ENCODE data around the gene TNS3.

TNS3 gene

GRCh38 chr7:47378728-47379395, 203.0 kb downstream of the TNS3 start:
- DNase-seq: no peak

DNA sequence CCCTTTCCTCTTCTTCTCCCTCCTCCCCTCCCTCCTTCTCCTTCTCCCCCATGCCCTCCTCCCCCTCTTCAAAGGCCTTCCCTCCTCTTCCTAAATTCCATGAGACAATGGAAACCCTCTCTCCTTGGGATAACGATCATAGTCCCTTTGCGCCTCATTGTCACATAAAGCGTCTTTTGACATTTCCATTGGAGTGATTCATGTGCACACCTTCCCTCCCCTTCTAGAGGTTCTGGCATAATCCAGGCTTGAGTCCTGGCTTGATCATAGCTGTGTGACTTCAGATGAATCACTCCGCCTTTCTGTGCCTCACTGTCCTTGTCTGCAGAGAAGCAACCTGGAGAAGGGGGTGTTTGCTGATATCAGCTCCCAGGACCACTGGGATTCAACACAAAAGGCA, 204.2 kb downstream of the TNS3 start:
- no peak for DNase-seq

GRCh38 chr7:47376991-47377616, 204.8 kb downstream of the TNS3 start:
- DNase-seq: no peak

- DNase-seq: no peak
Measured at GRCh38 chr7:47375121-47375938, 206.6 kb downstream of the TNS3 start.

- DNase-seq: no peak
Measured at GRCh38 chr7:47374538-47374937, 207.4 kb downstream of the TNS3 start.

DNA sequence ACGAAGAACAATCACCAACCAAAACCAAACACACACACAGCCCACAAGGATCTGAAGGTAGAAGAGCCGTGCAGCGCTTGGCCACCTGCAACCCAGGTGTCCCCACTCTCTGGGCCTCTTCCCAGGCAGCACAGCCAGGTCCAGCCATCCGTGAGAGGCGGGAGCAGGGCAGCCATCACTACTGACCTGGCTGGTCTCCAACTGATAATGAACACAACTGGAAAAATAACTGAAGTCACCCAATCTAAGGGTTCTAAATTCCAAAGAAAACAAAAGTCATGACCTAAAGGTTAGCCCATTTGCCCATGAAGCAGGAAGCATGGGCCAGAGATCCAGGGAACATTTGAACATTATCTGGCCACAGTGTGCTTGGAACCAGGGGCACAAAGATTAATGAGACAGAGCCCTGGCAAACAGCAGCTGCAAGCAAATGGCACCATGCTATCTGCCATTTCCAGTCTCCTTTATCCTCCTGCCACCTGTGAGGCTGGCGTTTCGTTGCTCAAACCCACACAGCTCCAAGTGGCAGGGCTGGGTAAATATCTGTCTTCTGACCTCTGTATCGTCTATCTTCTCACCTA, 207.9 kb downstream of the TNS3 start:
- no peak for DNase-seq

DNA sequence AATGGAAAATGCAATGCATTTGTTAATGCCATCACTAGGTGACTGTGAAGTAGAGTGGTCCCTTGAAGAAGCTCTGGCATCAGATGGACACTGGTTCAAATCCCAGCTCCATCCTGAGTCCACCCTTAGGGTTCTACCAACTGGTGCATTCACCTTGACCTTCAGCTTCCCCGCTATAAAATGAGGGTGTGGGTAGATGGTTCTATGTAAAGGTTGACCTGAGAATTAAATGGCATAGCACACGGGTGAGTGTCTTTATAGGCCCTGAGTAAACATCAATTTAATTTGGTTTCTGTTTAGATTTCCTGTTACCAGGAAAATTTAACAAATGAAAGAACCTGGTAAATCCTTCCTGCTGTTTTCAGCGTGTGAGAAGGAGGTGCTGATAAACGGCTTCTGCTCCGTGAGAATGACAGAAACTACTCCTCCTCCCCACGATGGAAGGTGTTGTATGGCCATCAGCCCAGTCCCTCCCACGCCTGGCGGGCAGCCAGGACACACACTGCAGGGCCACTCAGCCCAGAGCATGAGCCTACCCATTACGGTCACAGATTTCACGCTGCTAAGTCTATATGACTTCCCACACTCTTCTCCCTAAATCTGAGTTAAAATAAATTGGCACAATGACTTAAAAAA, 210.1 kb downstream of the TNS3 start:
- DNase-seq: no peak

DNA sequence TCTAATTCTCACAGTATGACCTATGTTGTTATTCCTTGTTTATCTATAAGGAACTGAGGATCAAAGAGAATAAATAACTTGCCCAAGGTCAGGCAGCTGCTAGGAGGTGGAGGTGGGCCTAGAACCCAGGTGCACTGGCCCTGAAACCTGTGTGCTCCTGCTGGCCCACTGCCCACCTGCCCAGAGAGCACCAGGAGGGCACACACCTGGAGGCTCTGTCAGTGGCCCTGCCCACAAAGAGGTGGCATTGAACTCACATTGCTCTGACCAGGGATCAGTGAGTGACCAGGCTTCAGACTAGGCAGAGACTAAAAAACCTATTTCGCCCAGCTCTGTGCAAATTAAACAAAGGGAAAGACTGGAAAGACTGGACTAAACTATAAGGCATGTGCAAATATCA, 210.6 kb downstream of the TNS3 start:
- DNase-seq: no peak

- DNase-seq: no peak
Measured at GRCh38 chr7:47370461-47371042, 211.4 kb downstream of the TNS3 start.

DNA sequence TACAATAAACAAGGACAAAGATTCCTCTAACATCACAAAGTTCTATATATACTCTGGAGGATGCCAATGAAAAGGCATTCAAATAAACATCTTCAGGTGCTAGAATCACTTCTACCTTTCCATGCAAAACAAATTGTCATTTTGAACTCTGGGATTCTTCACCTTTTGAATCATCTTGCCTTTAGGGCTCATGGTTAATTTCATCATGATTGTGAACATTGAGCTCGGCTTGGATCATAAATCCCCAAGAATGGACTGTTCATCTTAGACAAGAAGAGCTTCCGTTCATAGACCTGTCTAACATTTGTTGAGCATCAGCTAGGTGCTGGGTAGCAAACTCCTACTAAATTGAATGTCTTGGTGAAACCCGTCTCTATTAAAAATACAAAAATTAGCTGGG, 212.2 kb downstream of the TNS3 start:
- no peak for DNase-seq

DNA sequence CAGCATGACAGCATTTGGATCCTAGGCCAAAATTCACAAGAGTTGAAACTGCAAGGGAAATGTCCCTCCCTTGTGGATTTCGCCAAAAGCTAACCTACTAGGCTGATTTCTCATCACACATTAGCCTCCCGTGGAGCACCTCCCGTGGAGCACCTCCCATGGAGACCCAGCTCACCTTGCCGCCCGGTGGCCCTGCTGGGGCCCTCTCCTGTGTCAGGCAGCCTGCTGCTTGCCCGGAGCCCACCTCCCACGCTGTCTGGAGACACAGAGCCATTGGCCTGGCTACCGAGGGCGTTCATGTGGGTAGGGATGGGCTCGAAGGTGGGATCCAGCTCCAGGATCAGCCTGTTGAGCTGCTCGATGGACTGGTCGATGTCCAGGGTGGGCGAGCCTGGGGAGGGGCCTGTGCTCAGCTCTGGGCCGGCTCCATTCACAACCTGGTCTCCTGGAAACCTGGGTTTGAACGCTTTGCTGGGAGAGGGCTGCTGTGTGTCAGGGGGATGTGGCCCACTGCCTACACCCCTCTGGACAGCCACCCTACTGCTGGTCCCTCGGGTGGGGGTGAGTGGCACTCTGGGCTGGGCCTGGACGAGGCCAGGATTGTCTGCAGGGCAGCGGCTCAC, 213.6 kb downstream of the TNS3 start:
- no peak for DNase-seq

DNA sequence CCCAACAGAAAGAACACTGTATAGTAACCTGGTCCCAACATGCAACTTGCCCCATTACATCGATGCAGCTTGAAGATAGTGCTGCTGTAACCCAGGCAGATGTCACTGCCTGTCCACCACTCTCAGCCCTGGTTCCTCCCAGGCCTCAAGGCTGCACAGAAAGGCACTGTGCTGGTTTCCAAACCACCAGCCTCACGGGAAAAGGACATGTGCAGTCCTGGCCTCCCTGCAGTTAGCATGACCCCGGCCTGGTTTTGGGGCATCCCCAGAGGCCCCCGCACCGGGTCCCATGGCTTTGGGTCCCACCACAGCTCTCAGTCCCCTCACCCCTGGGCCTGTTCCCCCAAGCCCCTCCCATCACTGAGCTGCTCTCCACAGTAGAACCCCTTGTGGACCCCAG, 214.5 kb downstream of the TNS3 start:
- DNase-seq: no peak

DNA sequence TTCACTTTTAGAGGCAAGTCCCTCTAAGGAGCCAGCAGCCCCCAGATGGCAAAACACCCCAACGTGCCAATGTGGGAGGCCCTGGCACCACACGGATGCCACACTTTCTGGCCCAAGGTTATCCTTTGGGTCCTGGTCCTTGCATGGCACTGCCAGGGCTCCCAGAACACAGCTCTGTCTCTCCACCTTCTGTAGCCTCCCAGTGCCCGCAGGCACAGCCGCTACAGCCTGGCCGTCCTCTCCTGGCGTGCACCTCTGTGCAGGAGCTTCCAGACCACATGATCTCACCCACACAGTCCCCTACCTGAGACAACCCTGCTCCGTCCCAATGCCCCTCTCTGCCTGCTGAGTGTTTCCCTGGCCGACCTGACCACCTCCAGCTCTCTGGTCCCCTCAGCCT, 215.0 kb downstream of the TNS3 start:
- no peak for DNase-seq

GRCh38 chr7:47366211-47366610, 215.7 kb downstream of the TNS3 start:
- DNase-seq: no peak

- no peak for DNase-seq
Measured at GRCh38 chr7:47362984-47363383, 218.9 kb downstream of the TNS3 start.

DNA sequence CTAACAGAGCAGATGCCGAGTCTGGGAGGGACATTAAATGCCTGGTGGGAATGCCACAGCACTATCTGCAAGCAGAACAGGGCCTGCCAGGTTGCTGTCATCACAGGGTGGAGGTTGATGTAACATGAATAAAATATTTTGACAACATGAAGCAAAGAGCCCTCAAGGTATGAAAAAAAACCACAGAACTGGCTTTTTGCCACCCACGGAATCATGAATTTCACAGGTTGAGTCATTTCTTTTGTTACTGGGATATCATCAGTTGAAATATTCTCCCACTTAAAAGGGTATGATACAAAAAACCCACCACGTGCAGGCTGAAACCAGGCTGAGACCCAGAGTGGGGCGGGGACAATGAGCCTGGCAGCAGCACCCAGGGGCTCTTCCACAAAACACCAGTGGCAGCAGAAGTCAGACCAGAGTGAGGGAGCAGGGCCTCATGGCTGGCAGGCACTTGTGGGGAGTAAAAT, 220.1 kb downstream of the TNS3 start:
- no peak for DNase-seq

DNA sequence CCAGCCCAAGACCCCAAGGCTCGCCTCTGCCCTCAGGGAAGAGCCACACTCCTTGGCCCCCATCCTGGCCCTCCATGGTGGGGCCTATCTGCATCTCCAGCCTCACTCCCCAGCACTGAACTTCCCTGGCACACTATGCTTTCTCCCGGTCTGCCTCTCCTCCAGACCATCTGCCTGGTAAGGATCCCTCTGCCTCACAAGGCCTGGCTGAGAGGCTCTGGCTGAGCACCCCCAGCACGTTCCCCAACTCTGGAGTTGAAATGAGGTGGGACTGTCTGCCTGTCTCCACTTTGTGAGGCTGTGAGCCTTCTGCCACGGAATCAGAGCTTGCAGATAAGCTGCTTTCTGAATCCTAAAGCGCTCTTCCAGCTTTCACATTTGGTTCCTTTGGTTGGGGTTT, 220.7 kb downstream of the TNS3 start:
- DNase-seq: no peak

DNA sequence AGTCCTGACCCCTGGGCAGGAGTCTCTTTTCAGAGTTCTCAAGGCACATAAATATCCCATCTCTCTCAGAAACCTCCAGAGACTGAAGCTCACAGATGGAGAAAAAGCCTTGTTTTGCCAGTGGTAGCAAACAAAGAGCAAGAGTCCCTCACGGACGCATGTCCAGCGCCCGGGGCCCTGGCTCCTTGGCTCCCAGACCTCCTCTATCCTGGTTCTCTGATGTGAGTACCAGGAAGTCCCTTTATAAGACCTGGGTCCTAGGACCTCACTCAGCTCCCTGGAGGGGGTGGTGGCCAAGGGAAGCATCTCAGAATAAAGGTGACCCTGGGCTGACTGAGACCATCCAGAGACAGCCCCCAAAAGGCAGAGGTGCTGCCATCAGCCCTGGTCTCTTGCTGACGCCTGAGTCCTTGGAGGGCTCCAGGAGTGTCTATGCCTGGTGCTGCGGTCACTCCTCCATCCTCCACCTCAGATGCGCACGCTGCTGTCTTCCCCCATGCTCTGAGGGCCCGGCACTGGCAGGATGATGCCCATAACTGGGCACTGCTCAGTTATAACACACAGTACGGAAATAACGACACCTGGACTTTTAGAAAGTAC, 221.5 kb downstream of the TNS3 start:
- no peak for DNase-seq

- DNase-seq: no peak
Measured at GRCh38 chr7:47358944-47359588, 222.8 kb downstream of the TNS3 start.

DNA sequence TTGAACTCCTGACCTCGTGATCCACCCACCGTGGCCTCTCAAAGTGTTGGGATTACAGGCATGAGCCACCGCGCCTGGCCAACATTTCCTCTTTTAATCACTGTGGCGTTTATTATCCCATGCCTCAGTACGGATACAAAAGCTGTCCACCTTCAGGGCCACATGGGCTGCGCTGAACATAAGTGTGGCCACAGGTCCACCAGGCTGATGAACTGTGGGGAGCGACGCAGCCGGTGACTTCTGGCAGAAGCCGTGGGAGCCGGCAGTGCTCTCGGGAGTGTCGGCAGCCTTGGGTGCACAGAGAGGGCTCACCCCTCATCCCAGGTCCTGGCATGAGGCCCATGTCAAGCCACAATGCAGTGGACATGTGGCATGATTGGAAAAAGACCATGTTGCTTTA, 223.6 kb downstream of the TNS3 start:
- DNase-seq: no peak

DNA sequence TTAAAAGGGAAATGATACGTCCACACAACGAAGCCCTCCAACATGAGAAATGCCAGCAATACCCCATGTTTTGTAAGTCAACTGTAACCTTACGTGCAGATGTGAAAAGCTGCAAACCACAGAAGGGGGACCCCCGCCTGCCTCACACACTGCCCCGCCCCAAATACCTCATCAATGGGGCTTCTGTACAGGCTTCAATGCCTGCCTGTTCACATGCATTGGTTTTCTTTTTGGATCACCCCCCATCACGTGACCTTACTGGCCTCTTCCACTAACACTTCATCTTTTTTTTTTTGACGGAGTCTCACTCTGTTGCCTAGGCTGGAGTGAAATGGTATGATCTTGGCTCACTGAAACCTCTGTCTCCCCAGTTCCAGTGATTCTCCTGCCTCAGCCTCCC, 224.0 kb downstream of the TNS3 start:
- DNase-seq: no peak

Measured in DMS79 (cell line).